ENCODE results near the gene OLFML2B.

DNA sequence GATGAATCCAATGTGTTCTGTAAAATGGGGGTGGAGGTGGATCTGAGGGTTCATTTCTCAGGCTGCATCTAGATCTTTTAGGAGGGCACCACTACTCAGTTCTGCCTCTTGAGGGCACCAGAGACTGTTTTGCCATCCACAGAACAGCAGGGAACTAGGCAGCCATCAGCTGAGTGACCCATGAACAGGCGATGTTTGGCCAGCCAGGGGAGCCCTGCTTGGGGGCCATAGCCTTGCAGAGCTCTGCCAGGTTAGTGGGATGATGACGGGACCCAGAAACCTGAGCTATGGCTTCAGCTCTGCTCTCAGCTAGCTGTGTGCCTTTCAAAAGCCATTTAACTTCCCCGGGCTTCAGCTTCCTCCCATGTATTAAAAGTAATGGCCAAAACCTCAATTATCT is 32.4 kb upstream of the OLFML2B start:
- TF ChIP-seq, protein P1, sequence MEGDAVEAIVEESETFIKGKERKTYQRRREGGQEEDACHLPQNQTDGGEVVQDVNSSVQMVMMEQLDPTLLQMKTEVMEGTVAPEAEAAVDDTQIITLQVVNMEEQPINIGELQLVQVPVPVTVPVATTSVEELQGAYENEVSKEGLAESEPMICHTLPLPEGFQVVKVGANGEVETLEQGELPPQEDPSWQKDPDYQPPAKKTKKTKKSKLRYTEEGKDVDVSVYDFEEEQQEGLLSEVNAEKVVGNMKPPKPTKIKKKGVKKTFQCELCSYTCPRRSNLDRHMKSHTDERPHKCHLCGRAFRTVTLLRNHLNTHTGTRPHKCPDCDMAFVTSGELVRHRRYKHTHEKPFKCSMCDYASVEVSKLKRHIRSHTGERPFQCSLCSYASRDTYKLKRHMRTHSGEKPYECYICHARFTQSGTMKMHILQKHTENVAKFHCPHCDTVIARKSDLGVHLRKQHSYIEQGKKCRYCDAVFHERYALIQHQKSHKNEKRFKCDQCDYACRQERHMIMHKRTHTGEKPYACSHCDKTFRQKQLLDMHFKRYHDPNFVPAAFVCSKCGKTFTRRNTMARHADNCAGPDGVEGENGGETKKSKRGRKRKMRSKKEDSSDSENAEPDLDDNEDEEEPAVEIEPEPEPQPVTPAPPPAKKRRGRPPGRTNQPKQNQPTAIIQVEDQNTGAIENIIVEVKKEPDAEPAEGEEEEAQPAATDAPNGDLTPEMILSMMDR (conservative IDR thresholded peaks at IDR 0.05 in 1 of 2, IDR thresholded peaks at IDR 0.05 in 1 of 2; ENCODE audit: low read depth in 1 of 2, low read length in 2 of 2): peak; percentile 97 to 98
- no peak for TF ChIP-seq EZH2 (IDR thresholded peaks at IDR 0.05; ENCODE audit: low read length, missing control alignments)
